ENCODE data around the gene C16orf90.

The C16orf90 gene

DNA sequence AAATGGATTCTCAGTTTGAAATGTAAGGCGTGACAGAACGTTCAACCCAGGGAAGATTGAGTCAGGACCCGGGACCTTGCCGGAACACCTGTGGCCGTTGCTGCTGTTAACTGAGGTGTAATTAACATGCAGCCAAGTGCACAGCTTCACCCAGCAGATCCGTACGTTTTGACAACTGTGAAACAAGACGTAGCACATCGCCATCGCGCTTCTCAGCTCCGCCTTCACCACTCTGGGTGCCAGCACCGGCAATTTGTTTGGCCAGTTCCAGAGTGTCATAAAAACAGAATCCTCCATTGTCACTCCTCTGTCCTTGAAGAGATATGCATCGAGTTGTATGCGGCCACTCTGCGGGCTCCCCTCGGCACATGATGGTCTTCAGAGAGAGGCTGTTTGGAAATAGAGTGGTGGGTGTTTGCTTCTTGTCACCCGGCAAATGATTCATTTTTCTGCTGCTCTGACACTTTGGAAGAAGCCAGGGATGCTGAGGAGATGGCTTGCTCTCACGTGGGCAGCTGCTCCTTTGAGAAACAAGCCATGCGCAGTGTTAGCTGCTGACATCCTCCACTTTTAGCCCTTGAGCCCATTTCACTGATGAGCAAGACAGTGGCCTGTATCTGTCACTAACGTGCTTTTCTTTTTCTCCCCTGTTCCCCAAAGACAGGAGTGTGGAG is 29.2 kb downstream of the C16orf90 start:
- no peak for DNase-seq (ENCODE audit: low read depth in 2 of 2)

DNA sequence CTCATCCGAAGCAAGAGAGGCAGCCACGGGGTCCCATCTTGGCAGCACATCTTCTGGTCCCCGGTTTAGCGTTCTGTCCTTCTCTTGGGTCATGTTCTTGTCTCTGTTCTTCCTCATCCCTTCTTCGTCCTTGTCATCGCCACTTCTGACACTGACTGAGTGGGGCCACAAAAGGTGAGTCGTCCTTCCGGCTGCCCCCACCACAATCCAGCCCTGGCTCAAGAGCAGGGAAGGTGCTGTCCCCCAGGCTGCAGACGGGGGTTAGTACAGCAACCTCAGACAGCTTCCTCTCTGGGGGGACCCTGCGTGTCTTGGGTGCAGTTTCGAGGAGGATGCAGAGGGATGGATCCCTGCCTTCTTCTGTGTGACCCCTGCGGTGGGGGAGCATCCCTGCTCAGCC is 30.0 kb downstream of the C16orf90 start:
- DNase-seq (ENCODE audit: low read depth in 2 of 2), result no peak

GRCh38 chr16:3461151-3461550 is 34.1 kb downstream of the C16orf90 start:
- peak in 1 of 2 donors; percentile 12 for DNase-seq (ENCODE audit: low read depth in 2 of 2)

DNA sequence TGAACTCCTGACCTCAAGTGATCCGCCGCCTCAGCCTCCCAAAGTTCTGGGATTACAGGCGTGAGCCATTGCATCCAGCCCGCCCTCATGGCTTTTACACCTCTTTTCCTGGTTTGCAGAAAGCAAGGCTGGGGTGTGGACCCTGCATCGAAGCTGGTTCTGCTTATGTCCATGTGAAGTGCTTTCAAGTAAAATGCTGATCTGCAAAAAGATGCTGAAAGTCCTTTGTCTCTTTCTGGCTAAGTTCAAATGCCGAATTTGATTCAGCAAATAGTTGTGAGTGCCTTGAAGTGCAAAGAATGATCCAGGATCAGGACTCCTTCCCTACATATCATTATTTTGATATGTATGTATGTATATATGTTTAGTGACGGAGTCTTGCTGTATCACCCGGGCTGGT is 34.7 kb downstream of the C16orf90 start:
- no peak for DNase-seq (ENCODE audit: low read depth in 2 of 2)

DNA sequence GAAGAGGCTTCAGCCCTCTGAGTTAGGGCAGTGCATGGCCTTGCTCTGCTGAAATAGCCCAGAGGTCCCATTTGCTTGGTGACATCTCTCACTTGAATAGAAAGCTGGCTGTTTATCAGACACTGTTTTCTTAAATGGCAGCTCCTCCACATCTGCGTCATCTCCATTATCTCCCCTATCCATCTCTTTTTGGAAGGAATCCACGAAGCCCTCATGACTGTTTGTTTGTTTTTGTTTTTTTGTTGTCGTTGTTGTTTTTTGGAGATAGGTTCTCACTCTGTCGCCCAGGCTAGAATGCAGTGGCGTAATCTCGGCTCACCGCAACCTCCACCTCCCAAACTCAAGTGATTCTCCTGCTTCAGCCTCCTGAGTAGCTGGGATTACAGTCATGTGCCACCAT is 35.2 kb downstream of the C16orf90 start:
- DNase-seq (ENCODE audit: low read depth in 2 of 2), result no peak

DNA sequence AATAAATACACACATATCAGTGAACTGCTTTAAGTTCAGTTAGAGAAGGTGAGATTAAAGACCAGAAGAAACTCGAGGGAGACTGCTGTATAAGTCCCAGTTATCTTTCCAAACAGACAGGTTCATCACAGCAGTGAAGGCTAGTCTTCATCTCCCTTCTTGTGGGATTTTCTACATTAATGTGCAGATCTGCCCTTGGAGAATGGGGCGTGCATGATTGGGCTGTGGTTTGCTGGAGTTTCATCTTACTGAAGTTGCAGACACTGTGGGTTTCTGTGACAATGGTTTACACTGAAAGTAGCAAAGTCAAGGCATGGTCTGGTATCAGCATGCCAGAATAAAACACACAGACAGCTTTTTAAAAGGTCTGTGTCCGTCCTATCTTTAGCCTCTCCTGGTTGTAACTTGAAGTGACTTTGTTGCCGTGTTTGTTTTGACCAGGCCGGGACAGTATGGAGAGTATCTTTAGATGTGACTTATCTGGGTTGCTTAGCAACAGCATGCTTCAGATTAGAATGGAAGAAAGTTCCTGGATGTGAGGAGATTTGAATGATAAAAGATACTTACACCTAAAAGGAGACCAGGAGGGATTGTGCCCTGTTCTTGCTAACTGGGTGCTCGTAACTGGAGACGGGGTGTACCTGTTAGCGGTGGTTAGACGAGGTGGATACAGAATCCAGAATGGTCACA is 35.7 kb downstream of the C16orf90 start:
- DNase-seq (ENCODE audit: low read depth in 2 of 2), result no peak

DNA sequence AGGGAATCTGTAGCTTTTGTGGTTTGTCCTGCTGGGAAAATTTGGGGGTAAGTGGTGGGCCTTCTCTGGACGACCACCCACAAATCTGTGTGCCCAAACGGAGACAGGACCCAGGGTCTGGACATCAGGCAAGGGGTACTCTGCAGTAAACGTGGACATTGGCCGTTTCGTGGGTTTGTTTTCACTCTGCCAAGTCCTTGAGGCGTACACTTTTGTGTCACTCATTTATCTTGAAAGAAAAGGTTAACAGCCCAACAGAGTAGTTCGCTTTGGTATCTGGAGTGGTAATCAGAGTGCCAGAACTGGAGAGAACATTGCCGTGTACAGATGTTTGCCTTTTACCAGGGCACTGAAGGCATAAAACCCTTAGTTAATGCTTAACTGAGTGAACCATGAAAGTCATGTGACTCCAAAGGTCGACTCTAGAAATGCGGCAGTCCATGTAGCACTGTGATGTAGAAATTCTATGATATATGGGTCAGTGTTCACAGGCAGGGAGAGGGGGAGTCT is 36.4 kb downstream of the C16orf90 start:
- no peak for DNase-seq (ENCODE audit: low read depth in 2 of 2)

DNA sequence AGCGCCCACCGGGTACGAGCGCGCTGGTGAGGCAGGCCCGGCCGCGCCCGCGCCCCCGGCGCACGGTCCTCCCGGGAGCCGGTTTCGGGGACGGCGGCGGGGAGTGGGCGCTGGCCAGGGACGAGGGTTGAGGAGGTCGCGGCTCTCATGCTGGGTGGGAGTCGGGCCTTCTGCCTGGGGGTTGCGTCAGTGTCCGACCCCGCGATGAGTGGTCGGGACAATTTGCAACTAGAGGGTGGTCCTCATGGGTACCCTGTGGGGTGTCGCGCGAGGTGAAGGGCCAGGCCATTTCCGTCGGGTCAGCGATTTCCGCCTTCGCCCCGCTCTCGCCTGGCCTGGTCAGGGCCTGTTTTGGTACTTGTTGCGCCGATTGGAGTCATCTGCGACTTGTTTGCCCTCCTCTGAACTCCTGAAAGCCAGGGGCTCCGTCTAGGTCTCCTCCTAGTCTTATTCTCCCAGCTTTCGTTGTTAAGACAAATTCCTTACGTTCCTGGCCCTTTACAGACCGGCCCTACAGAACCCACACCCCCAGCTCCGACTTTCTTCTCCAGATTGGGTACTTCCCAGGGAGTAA is 36.9 kb downstream of the C16orf90 start:
- no peak for DNase-seq (ENCODE audit: low read depth in 2 of 2)

DNA sequence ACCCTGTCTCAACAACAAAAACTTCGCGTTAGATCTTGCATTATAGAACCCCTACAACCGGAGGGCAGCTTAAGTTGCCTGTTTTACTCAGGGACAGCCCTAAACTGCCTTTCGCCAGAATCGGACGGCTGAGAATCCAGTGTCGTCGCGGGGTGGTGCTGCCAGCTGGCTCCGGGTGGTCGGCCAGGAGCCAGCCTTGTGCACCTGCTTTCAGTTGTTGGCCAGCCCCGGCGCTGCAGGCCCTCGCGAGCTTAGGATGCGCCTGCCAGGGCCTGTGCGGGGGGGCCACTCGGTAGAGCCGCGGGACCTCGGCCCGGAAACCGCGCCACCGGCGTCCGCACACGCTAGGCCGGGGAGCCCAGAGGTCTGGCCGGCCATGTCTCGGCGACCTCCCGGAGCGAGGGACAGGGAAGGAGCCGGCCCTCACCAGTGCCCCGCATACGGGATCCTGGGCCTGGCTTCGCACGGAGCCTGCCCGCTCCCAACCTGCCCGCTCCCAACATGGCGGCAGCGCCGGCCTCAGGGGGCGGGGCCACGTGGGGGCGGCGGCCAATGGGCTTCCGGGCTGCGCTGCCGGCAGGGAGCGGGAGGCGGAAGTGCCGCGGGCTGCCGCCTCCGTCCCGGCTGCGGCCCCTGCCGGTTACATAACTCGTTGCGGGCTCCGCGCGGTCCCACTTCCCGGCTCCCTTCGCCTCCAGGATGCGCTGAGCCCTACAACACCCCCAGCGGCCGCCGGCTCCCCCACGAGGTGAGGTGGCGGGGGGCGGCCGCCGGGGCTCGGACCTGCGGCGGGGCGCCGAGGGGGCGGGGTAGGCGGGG is 37.6 kb downstream of the C16orf90 start:
- peak; percentile 79 to 94 for DNase-seq (ENCODE audit: low read depth in 2 of 2)

DNA sequence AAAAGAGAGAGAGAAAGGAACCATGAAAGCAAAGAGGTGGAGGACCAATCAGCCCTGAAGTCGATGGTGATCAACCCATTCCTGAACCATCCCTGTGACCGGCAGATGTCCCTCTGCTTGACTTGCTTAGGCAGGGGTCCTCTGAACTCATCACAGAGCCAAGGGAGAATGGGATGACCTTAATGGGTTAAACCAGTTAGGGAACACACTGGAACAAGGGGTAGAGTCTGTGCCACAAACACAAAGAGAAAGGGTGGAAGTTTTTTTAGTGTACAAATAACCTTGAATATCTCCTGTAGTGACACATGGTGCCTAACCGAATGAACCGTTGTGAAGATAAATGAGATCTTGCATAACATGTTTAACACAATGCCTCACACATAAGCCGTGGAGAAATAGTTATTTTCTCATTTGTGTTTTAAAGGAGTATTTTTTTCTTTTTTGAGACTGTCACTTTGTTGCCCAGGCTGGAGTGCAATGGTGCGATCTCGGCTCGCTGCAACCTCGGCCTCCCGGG is 40.6 kb downstream of the C16orf90 start:
- DNase-seq (ENCODE audit: low read depth in 2 of 2), result no peak

GRCh38 chr16:3454093-3454492 is 41.2 kb downstream of the C16orf90 start:
- no peak for DNase-seq (ENCODE audit: low read depth in 2 of 2)

- DNase-seq (ENCODE audit: low read depth in 2 of 2), result no peak
Observed at GRCh38 chr16:3444032-3444388, 51.3 kb downstream of the C16orf90 start.

All from stimulated activated CD4-positive, alpha-beta T cell treated with anti-CD3 and anti-CD28 coated beads, Interleukin-1b, Interleukin-23, amount 100 ng/mL, for 4 hours (primary cell).